HG02852 (cell line): Measurements from ENCODE around the gene AJUBA.
"Not testable (repeated sequence)": the region's sequence is repeated elsewhere in the genome, so short reads cannot be mapped to it uniquely, and the experiment has no call there.

Experiments
- ATAC-seq: cut with Tn5 transposase; IDR thresholded peaks from one replicate; pipeline ENCODE4 v1.9.1; 2021; ENCODE audit warnings: mild to moderate bottlenecking, moderate library complexity; ENCODE audit not compliant: unreplicated experiment

Gene AJUBA

DNA sequence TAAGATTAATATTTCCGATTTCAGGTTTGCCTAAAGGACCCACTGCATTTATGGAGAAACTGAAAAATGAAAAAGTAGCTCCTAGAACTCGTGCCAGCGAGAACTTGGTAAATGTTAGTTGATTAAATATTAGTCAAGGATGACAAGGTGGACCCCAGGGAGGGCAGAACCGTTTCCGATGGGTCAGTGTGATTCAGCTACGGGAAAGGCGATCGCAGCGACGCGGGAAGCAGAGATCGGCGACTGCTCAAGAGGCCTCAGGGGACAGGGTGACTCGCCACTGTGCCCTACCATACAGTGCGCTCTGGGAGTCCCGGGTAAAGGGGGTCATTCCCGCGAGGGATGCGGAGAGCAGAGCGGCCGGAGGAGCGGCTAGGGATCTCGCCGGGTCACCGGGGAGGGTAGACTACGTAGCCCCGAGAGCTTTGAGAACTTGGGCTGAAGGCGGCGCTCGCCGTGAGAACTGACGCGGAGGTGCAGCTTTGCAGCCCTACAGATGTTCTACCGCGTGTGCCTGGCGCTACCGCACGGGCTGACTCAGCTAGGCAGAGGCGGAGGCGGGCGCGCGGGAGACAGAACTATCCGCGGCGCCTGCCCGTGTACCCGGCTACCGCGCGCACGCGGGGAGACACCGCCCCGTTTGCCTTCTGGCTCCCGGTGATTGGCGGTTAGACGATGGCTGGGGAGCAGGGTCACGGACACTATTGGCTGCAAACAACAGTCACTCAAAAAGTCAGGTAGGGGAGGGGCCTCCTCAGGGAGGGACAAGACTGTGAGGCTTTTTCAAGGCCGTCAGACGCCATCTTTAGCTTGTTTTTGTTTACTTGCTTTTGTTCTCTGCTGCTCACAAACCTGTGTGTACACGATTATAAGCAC lies 24.4 kb upstream of the AJUBA start:
- peak; percentile 95 for ATAC-seq

- ATAC-seq, result no peak
These were observed 23.8 kb upstream of the AJUBA start for GRCh38 chr14:23006188-23006534.

- ATAC-seq, result no peak
These were observed 23.3 kb upstream of the AJUBA start for GRCh38 chr14:23005451-23006187.

DNA sequence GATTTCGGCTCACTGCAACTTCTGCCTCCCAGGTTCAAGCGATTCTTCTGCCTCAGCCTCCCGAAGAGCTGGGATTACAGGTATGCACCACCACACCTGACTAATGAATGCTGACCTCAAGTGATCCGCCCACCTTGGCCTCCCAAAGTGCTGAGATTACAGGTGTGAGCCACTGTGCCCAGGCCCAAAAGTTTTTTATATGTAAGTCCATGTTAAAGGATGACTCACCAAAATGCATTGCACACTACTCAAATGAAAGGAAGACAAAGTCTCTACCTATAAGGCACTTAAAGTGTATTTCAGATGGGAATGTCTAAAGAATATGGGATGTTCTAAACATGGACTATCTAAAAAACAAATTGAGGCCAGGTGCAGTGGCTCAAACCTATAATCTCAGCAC lies 21.9 kb upstream of the AJUBA start:
- ATAC-seq, result not testable (repeated sequence)

DNA sequence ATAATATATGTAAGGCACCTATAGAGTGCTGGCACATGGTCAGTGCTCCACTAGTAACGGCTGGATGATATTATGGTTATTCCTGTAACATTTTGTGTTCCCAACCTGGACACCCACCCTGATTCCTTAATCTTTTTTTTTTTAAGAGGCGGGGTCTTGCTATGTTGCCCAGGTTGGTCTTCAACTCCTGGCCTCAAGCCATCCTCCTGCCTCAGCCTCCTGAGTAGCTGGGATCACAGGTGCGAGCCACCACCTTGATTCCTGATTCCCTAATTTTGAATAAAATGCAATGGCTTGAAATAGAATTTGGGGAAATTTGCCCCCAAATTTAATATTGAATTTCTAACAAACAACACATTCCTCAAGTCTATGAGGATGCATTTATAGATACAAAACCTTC lies 20.2 kb upstream of the AJUBA start:
- no peak for ATAC-seq

DNA sequence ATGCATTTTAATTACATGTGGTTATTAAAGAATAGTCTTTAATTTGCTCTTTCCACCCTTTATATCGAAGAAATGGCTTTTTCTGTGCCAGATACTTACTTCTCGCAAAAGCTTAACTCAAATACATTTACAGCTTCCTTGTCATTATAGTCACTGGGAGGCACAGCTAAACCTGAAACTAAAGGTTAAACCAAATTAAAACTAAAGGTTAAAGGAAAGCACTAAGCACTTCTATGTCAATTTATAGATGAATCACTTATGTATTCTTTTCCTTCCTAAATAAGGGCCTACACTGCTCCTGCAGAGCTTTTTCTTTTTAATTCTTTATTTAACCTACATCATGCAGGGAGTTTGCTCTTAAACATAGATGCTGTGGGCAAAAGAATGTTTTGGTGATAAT lies 18.5 kb upstream of the AJUBA start:
- no peak for ATAC-seq

GRCh38 chr14:22998329-22999012 lies 16.1 kb upstream of the AJUBA start:
- ATAC-seq, result no peak

GRCh38 chr14:22997676-22998323 lies 15.4 kb upstream of the AJUBA start:
- ATAC-seq, result no peak

DNA sequence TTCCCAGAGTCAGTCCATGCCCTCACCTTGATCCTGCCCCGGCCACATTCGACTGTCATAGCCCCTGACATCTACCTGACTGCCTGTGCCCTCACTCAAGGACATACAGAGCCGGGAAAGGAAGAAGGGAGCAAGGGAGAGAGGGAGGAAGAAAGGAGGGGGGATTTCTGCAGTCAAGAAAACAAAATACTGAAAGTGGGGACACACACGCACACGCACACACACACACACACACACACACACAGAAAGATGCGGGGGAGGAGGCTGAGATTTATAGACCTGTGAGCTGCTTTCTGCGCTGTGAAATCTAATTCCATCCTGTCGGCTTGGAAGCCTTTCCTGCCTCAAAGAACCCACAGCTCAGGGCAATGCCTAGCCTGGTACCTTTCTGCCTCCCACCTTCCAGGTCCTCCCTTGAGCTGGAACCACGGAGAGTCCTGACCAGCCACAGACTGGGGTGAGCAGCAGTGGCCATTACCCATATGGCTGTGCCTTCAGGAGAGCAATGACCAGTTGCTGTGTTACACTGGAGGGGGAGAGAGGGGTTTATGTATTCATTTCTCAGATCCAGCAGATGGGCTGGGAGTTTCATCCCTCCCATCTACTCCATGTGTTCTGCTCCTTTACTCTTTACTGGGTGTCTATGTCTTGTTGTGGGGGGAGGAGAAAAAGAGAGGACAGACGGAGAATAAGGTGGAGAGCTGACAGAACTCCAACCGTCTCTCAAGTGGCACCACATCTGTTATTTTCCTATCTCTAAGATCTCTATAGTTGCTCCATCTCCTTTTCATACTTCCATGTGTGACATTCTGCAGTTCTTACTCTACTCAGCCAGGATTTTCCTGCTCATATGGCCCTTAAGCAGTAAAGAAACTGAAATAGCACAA lies 14.7 kb upstream of the AJUBA start:
- ATAC-seq, result no peak

- no peak for ATAC-seq
These were observed 13.7 kb upstream of the AJUBA start for GRCh38 chr14:22995889-22996625.

DNA sequence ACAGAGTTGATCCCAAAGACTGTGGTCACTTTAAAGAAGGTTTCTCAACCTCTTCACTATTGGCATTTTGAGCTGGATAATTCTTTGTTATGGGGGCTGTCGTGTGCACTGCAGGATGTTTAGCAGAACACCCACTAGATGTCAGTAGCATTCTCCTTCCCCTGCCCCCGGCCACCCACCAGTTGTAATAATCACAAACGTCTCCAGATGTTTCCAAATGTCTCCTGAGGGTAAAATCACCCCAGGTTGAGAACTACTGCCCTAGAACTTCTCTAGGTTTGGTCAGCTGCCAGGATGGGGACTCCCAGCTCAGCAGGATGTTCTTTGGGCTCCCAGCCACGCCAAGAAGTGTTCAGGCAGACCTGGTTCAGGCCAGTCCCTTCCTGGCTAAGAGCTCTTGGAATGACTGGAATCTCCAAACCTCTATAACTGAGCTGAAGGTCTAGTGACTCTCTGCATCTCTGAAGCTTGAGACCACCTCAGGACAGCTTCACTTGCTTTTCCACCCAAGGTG lies 12.5 kb upstream of the AJUBA start:
- ATAC-seq, result no peak

GRCh38 chr14:22993517-22993916 lies 11.2 kb upstream of the AJUBA start:
- ATAC-seq, result no peak

DNA sequence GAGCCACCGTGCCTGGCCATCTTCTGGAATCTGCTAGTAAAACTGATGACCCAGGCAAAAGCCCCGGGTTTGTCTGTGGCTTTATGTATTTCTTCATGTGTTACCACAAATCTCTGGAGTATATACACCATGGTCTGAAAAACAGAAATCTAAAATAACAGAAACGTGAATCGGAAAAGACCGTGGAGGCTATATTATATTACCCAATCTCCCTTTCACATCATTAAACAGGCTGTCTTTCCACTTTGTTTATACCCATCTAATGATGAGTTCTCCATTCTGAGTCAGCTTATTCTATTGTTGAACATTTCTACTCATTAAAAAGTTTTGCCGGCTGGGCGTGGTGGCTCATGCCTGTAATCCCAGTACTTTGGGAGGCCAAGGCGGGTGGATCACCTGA lies 9.5 kb upstream of the AJUBA start:
- ATAC-seq, result no peak

DNA sequence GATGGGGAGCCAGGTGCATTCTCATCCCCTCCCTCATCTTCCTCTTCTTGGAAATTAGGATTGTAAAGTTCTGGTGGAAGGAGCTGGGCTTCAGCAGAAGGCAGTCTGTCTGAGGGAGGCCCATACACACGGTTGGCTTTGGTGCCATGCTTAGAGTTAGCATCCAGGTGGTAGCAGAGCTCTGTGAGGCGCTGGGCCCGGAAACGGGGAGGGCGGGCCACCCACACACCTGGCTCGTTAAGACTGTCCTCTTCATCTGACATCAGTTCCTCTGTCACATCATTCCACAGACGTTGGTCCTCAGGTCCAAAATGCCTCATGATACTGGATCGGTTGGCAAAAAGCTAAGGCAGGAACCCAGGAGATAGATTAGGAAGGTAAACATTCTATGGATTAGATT lies 4.9 kb upstream of the AJUBA start:
- ATAC-seq, result no peak

- no peak for ATAC-seq
These were observed 4.2 kb upstream of the AJUBA start for GRCh38 chr14:22986508-22987054.

DNA sequence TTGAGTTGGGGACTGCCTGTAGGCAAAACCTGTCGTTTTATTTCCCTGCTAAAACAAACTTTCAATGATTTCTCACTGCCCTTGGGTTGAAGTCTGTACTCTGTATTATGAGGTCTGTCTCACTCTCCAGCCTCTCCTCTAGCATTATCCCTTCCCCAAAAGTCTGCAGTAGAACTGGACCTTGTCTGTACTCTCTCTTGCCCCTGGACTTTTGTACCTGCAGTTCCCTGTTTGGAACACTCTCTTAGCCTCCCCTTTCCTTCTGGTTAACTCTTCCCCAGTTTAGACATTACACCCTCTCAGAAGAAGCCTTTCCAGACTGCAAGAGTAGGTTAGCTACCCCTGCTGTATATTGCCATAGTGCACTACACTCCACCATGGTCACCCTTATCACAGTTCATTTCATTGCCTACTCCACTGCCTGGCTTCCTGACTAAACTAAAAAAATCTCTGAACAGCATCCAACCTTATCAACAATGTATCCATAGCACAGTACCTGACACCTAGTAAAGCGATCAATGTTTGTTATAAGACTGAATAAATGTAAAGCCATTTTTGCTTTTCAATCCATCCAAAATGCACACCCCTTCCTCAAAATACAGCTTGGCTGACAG lies 3.6 kb upstream of the AJUBA start:
- no peak for ATAC-seq

DNA sequence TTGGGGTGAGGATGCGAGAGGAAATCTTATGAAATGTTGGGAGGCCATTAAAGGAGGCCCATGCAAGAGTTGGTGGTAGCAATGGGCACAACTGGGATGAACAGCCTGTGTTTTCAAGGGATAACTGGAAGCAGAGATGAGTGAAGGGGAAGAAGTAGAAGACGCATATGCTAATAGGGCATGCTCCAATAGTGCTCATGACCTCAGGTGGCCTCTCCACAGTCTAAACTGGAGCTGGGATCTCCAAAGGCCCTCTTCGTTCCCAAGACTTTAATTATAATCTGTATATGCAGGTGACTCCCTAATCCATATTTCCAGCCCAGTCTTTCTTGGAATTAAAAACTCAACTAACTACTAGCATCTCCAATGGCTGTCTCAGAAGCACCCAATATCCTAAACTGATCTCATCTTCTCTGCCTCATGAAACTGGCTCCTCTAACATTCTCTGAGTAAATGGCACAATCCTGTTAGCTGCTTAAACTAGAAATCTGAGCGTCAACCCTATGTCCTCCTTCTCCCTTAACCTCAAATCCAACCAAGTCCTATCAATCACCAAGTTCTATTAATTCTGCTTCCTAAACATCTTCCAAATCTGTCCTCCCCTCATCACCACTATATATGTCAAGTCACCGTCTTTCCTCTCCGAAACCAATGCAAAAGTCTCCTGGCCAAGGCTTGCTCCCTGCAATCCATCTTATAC lies 2.8 kb upstream of the AJUBA start:
- ATAC-seq, result no peak

DNA sequence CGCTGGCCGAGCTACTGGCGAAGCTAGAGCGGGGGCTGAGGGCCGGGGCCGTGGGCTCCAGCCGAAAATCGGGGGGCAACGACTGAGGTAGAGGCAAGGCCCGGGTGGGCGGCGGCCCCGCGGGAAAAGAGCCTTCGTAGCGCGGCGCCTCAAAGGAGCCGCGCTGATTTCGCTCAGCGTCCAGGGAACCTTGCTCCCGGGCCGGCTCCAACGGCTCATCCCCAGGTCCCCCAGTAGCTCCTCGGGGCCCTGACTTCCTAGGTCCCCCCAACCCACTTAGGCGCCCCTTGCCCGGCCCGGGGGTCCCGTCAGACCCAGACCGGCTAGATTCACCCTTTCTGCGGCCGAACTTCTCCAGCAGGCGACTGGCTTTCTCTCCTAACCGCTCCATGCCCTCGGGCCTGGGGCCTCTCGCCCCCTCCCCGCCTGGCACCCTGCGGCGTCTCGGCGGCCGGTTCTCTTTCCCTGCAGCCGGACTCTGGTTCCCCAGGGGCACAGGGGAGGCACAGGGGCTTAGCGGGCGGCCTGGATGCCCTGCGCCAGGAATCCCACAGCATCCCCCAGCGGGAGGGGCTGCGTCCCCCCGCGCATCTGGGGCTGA lies 375 bp downstream of the AJUBA start:
- ATAC-seq, result no peak
